Calu3 (cell line): ENCODE data around the gene SOX12. TPM values are rescaled to one million over a fixed set of nuclear protein-coding genes. Genes with fewer than 3 reads are reported as not detected.

Experiments
- BruUV-seq: library from RNA; stranded (reverse); fragments of 400-500 nt; replicated peaks from 2 replicates; lab custom pipeline; 2021; lab: Mats Ljungman, UMichigan
- CTCF ChIA-PET: fragments of 300-600 bp; sonication (Branson Sonifier 250); formaldehyde crosslinking; loops from one replicate; lab custom pipeline; 2022; ENCODE audit warnings: antibody characterized with exemption; lab: Charles Lee
- DNase-seq: peaks from one replicate; pipeline ENCODE4 v3.0.0; 2022
- H3K27ac Mint-ChIP-seq: one replicate; pipeline ENCODE4 v1.8.0; 2022; ENCODE audit warnings: mixed read lengths; ENCODE audit not compliant: unreplicated experiment
- H3K27me3 Mint-ChIP-seq: one replicate; pipeline ENCODE4 v1.8.0; 2022; ENCODE audit warnings: mixed read lengths; ENCODE audit not compliant: unreplicated experiment
- H3K36me3 Mint-ChIP-seq: one replicate; pipeline ENCODE4 v1.8.0; 2022; ENCODE audit warnings: mild to moderate bottlenecking, moderate library complexity, mixed read lengths; ENCODE audit not compliant: insufficient read depth, unreplicated experiment
- H3K4me1 Mint-ChIP-seq: one replicate; pipeline ENCODE4 v1.8.0; 2022; ENCODE audit warnings: mild to moderate bottlenecking, low read depth, mixed read lengths; ENCODE audit not compliant: unreplicated experiment
- H3K4me3 Mint-ChIP-seq: one replicate; pipeline ENCODE4 v1.8.0; 2022; ENCODE audit warnings: mild to moderate bottlenecking, low read depth, moderate library complexity, mixed read lengths; ENCODE audit not compliant: unreplicated experiment
- H3K9me3 Mint-ChIP-seq: one replicate; pipeline ENCODE4 v1.8.0; 2022; ENCODE audit warnings: low read depth, mixed read lengths; ENCODE audit not compliant: unreplicated experiment
- CTCF ChIP-seq: fragments of 200-600 bp; IDR thresholded peaks from one replicate; pipeline ENCODE4 v1.8.0; 2022; ENCODE audit warnings: antibody characterized with exemption; ENCODE audit not compliant: unreplicated experiment
- intact Hi-C: fragments of 100-400 bp; cut with micrococcal nuclease; formaldehyde crosslinking; loops from one replicate; pipeline ENCODE4 v1.10.0; 2022; ENCODE audit not compliant: unreplicated experiment
- total RNA-seq: library from RNA; stranded (reverse); gene quantifications from 2 replicates; pipeline ENCODE4 v1.2.3, GENCODE V29; 2022

The SOX12 gene
- total RNA-seq, 1 experiment from 2014 or later, result 13.6 TPM

- DNase-seq, result no peak
- intact Hi-C loops, result no loop called here
- CTCF ChIA-PET, result no interaction called here
- no peak for TF ChIP-seq CTCF
- no TSS peak for BruUV-seq
- H3K4me1 Mint-ChIP-seq, result peaks cover 19% of the 10 kb centered on the region
- H3K9me3 Mint-ChIP-seq, result no peaks in the 10 kb centered on the region
- no peak overlapping the region for H3K4me3 Mint-ChIP-seq
- no peaks in the 10 kb centered on the region for H3K27me3 Mint-ChIP-seq
- no peak overlapping the region for H3K27ac Mint-ChIP-seq
- peaks cover 5% of the 10 kb centered on the region for H3K36me3 Mint-ChIP-seq
These were observed 16.0 kb upstream of the SOX12 start for GRCh38 chr20:309306-309840.

- peaks cover 5% of the 10 kb centered on the region for H3K36me3 Mint-ChIP-seq
- no peaks in the 10 kb centered on the region for H3K9me3 Mint-ChIP-seq
- no peaks in the 10 kb centered on the region for H3K27me3 Mint-ChIP-seq
- DNase-seq, result no peak
- CTCF ChIA-PET, result no interaction called here
- no peak overlapping the region for H3K4me3 Mint-ChIP-seq
- no peak overlapping the region for H3K27ac Mint-ChIP-seq
- intact Hi-C loops, result no loop called here
- H3K4me1 Mint-ChIP-seq, result peaks cover 19% of the 10 kb centered on the region
- TF ChIP-seq CTCF, result no peak
- no TSS peak for BruUV-seq
These were observed 15.3 kb upstream of the SOX12 start for GRCh38 chr20:309841-310644.

DNA sequence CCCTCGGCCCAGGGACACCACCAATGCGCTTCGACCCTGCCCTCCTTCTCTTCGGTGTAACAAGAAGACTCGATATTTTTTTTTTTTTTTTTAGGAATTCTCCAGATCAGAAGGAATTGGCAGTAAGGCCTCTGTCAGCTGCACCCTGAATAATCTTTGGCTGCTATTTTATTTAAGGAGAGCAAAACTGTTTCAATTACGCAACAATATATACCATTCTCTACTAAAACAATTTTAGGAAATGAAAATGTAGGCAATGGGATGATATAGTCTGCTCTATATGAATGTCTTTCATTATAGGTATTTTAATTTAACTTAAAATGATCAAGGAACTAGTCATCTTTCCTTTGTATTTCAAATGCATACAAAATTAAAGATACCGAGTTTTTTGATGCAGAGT lies 14.7 kb upstream of the SOX12 start:
- CTCF ChIA-PET, result no interaction called here
- no peak for DNase-seq
- no peak for TF ChIP-seq CTCF
- Mint-ChIP-seq H3K27me3 (no peaks in the 10 kb centered on the region), H3K4me1 (peaks cover 19% of the 10 kb centered on the region), H3K9me3 (no peaks in the 10 kb centered on the region), H3K36me3 (peaks cover 5% of the 10 kb centered on the region), H3K4me3 (no peak overlapping the region), H3K27ac (no peak overlapping the region)
- intact Hi-C loops, result no loop called here
- no TSS peak for BruUV-seq

GRCh38 chr20:311609-312008 lies 13.7 kb upstream of the SOX12 start:
- BruUV-seq, result no TSS peak
- TF ChIP-seq CTCF, result no peak
- H3K9me3 Mint-ChIP-seq, result peaks cover 2% of the 10 kb centered on the region
- H3K27me3 Mint-ChIP-seq, result no peaks in the 10 kb centered on the region
- no peak overlapping the region for H3K27ac Mint-ChIP-seq
- no peak overlapping the region for H3K4me3 Mint-ChIP-seq
- CTCF ChIA-PET, result no interaction called here
- peaks cover 19% of the 10 kb centered on the region for H3K4me1 Mint-ChIP-seq
- peaks cover 5% of the 10 kb centered on the region for H3K36me3 Mint-ChIP-seq
- intact Hi-C loops, result no loop called here
- no peak for DNase-seq
